ENCODE data around the gene LRRC43. TPM values are rescaled to one million over a fixed set of nuclear protein-coding genes. Genes with fewer than 3 reads are reported as not detected.

The LRRC43 gene
- total RNA-seq, 4 donors from 2014 or later: 2.4 to 3.3 TPM; not detected in 2

DNA sequence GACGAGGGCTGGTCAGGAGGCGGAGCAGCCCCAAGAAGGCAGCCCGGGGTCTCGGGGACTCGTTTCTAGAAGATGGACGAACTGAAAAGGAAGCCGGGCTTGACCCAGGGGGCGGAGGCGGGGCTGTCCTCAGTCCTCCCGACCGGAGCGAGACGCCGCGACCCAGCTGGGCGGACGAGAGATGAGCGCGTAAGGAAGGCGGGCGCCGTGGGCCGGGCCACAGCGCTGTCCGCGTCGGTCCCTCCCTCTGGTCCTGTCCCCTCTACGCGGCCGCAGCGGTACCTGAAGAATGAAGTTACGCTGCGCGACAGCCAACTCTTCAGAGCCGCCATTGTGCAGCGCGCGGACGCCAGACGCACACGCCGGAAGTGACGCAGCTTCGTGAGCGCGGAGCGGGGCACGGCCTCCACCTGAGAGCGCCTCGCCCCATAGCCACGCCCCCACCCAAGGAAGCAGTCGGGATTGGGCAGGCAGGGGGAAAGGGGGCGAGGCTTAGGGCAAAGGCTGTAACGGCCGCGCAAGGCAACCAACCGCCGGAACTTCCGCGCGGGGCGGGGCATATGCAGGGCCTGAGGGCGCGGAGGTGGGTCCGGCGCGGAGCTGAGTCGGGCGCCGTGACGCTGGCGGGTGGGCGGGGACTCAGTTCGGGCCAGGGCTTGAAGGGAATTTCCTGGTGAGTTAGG is 42.9 kb downstream of the LRRC43 start, which contains the start of gene DIABLO:
TSS of gene DIABLO (minus strand) at position 370 of the 683 bp plus-strand sequence. CDS start at position 332, 38 bp downstream.
- intact Hi-C loops (cut with DNase I; ENCODE audit: low total_unique reads): no loop called here
- peaks cover 0 to 13% of the 10 kb centered on the region in 2 donors for H3K4me1 ChIP-seq
- no peaks in the 10 kb centered on the region for H3K9me3 ChIP-seq
- peak; percentile 100 for DNase-seq
- peak within 1 kb of the TSS; percentile 81 to 97 for H3K27ac ChIP-seq
- H3K27me3 ChIP-seq: no peaks in the 10 kb centered on the region
- TF ChIP-seq POLR2A (IDR thresholded peaks at IDR 0.05): peak; percentile 87 to 97
- TF ChIP-seq, protein P1, sequence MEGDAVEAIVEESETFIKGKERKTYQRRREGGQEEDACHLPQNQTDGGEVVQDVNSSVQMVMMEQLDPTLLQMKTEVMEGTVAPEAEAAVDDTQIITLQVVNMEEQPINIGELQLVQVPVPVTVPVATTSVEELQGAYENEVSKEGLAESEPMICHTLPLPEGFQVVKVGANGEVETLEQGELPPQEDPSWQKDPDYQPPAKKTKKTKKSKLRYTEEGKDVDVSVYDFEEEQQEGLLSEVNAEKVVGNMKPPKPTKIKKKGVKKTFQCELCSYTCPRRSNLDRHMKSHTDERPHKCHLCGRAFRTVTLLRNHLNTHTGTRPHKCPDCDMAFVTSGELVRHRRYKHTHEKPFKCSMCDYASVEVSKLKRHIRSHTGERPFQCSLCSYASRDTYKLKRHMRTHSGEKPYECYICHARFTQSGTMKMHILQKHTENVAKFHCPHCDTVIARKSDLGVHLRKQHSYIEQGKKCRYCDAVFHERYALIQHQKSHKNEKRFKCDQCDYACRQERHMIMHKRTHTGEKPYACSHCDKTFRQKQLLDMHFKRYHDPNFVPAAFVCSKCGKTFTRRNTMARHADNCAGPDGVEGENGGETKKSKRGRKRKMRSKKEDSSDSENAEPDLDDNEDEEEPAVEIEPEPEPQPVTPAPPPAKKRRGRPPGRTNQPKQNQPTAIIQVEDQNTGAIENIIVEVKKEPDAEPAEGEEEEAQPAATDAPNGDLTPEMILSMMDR (IDR thresholded peaks at IDR 0.05): peak in 1 of 4 experiments; percentile 22
- H3K36me3 ChIP-seq: no peaks in the 10 kb centered on the region
- peak within 1 kb of the TSS; percentile 87 to 98 for H3K4me3 ChIP-seq

DNA sequence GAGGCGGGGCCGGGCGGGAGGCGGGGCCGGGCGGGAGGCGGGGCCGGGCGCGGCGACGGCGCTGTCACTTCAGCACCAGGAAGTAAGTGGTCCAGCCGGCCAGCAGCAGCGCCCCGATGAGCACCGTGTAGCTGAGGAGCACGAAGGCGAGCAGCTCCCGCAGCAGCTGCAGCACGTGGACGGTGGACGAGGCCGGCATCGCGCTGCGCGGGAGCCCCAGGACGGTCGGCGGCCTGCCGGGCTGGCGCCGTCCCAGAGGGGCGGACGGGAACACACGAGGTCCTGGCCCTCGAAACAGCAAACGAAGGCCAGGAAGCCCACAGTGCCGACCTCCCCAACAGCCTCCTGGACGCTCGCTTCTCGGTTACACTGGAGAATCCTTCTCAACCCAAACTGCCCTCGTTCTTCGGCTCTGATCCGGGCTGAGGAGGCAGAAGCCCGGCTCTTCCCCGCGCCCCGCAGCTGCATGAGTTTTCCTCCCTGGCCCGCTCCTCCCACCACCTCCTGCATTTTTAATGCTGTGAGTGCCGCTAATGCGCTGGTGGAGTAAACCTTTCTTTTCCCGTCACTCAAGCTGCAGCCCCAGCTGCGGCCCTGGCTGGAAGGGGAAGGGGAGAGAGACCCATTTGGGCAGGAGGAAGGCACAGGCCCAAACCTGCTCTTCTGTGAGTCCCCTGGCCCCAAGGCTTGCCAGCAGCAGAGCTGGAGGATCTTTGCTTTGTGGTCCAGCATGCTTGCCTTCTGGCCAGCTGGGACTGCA is 43.6 kb downstream of the LRRC43 start:
- TF ChIP-seq, protein P1 (IDR thresholded peaks at IDR 0.05): no peak
- TF ChIP-seq POLR2A (IDR thresholded peaks at IDR 0.05): no peak
- DNase-seq: peak in 1 of 2 donors; percentile 28
- Histone ChIP-seq H3K4me3 (peak overlapping the region; percentile 10 to 45), H3K9me3 (no peaks in the 10 kb centered on the region), H3K27ac (peak overlapping the region in 1 of 2 donors; percentile 53), H3K27me3 (no peaks in the 10 kb centered on the region), H3K4me1 (peaks cover 0 to 13% of the 10 kb centered on the region in 2 donors), H3K36me3 (no peaks in the 10 kb centered on the region)
- intact Hi-C loops (cut with DNase I; ENCODE audit: low total_unique reads): no loop called here

DNA sequence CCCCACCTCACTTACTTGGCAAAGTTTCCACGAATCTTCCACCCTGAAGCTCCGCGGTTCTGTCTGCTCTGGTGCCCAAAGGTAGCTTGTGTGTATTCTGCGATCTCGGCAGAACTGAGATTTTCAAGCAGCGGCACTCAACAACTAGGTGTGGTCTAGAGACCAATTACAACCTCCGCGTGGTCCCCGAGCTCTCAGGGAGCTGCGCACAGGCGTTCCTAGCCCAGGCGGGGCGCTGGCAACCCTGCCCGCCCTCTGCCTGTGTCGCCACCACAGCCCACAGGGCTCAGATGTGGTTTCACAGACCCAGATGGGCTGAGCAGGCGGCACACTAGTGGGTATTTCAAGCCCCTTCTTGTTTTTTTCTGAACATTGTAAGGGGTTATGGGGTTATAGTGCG is 44.4 kb downstream of the LRRC43 start:
- intact Hi-C loops (cut with DNase I; ENCODE audit: low total_unique reads): no loop called here
- TF ChIP-seq, protein P1 (IDR thresholded peaks at IDR 0.05): no peak
- TF ChIP-seq POLR2A (IDR thresholded peaks at IDR 0.05): no peak
- no peak overlapping the region for H3K4me3 ChIP-seq
- DNase-seq: no peak
- H3K27me3 ChIP-seq: no peaks in the 10 kb centered on the region
- H3K9me3 ChIP-seq: no peaks in the 10 kb centered on the region
- H3K27ac ChIP-seq: no peak overlapping the region
- H3K36me3 ChIP-seq: no peaks in the 10 kb centered on the region
- peaks cover 0 to 13% of the 10 kb centered on the region in 2 donors for H3K4me1 ChIP-seq

DNA sequence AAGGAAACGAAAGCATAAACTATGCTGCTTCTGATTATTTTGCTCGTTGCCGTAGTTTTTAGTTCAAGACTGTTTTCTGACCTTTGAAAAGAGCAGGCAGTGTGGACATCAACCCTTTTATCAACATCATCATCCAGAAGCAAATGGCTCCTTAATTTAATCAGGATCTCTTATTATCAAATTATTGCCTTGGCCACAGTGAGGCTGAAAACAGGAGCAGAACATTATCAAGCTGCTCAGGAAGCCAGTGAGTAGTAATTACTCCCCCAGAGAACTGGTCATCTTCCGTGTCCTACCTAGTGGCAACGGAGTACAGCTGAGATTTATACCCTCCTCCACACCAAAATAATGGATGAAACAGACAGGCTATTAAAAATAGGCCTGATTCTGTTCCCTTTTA is 45.2 kb downstream of the LRRC43 start:
- H3K9me3 ChIP-seq: no peaks in the 10 kb centered on the region
- H3K27ac ChIP-seq: no peak overlapping the region
- H3K4me3 ChIP-seq: no peak overlapping the region
- no peak for DNase-seq
- TF ChIP-seq POLR2A (IDR thresholded peaks at IDR 0.05): no peak
- TF ChIP-seq, protein P1 (IDR thresholded peaks at IDR 0.05): no peak
- peaks cover 0 to 10% of the 10 kb centered on the region in 2 donors for H3K4me1 ChIP-seq
- intact Hi-C loops (cut with DNase I; ENCODE audit: low total_unique reads): no loop called here
- no peaks in the 10 kb centered on the region for H3K27me3 ChIP-seq
- H3K36me3 ChIP-seq: no peaks in the 10 kb centered on the region

DNA sequence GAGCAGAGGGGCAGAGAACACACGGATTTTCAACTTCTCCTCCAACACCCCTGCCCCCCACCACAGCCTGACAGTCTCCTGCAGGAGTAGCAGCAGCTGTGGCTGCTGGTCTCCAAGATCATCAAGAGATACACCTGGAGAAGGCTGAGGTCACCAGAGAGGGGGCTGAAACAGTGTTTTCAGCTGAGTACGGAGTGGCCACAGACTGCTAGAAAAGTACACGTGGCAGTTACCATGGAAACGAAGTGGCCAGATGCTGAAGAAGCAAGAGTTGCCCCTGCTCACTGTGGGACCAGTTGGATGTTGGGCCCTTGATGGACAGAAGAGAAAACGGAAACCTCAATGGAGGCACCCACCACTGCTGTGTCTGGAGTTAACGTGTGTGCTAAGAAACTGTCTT is 47.9 kb downstream of the LRRC43 start:
- Histone ChIP-seq H3K36me3 (no peaks in the 10 kb centered on the region), H3K4me3 (no peak overlapping the region), H3K27me3 (no peaks in the 10 kb centered on the region), H3K9me3 (no peaks in the 10 kb centered on the region), H3K4me1 (peaks cover 0 to 6% of the 10 kb centered on the region in 2 donors), H3K27ac (no peak overlapping the region)
- intact Hi-C loops (cut with DNase I; ENCODE audit: low total_unique reads): no loop called here
- DNase-seq: no peak
- TF ChIP-seq, protein P1 (IDR thresholded peaks at IDR 0.05): no peak
- no peak for TF ChIP-seq POLR2A (IDR thresholded peaks at IDR 0.05)

All from uterus (tissue), 4 donors.